GM20431 (cell line): ENCODE data around the gene TRMT112.
"Not testable (repeated sequence)": the region's sequence is repeated elsewhere in the genome, so short reads cannot be mapped to it uniquely, and the experiment has no call there.

Experiments used
- in situ Hi-C: fragments of 300-500 bp; cut with MseI, MboI; formaldehyde crosslinking; loops from one replicate; pipeline ENCODE4 v1.15.0; 2020; ENCODE audit warnings: low sequenced_read_pairs; ENCODE audit not compliant: unreplicated experiment

The TRMT112 gene

DNA sequence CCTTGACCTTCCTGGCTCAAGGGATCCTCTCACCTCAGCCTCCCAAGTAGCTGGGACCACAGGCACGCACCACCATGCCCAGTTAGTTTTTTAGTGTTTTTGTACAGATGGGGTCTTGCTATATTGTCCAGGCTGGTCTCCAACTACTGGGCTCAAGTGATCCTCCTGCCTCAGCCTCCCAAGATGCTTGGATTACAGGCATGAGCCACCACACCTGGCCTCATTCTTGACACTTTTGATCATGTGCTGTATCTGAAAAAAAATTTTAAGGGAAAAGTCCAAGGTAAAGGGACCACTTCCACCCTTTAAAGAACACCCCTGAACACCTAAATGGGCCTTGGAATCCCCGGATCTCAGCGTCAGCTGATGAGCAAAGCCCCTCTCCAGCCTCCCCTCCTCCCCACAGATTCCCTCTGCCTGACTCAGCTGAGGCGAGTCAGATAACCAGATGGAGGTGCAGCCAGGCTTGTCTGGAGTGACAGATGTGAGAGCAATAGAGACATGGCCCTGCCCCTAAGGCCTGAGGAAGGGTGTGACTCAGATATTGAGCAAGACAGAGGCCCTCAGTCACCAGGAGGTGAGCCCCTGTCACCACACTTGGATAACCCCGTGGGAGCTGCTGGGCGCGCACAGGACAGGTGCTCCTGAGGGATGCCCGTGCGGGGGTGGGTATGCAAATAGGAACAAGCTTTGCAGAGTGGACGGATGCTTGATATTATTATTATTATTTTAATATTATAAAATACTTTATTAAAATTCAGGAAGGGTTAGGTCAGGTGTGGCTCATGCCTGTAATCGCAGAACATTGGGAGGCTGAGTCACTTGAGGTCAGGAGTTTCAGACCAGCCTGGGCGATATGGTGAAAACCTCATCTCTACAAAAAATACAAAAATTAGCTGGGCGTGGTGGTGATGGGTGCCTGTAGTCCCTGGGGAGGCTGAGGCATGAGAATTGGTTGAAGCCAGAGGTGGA lies 17.7 kb upstream of the TRMT112 start:
- in situ Hi-C loops: no loop called here

DNA sequence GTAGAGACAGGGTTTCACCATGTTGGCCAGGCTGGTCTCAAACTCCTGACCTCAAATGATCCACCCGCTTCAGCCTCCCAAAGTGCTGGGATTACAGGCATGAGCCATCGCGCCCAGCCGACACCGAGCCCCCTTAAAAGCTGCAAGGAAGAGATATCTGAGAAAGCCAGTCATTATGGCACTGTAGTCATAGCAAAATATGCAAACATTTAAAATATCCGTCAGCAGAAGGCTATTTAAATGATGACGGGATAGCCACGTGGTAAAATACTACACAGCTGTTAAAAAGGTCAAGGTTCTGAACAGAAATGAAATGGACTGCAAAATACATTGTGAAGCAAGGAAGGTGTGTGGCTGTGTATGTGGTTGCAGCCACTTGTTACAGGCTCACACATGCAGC lies 16.2 kb upstream of the TRMT112 start:
- in situ Hi-C loops: no loop called here

DNA sequence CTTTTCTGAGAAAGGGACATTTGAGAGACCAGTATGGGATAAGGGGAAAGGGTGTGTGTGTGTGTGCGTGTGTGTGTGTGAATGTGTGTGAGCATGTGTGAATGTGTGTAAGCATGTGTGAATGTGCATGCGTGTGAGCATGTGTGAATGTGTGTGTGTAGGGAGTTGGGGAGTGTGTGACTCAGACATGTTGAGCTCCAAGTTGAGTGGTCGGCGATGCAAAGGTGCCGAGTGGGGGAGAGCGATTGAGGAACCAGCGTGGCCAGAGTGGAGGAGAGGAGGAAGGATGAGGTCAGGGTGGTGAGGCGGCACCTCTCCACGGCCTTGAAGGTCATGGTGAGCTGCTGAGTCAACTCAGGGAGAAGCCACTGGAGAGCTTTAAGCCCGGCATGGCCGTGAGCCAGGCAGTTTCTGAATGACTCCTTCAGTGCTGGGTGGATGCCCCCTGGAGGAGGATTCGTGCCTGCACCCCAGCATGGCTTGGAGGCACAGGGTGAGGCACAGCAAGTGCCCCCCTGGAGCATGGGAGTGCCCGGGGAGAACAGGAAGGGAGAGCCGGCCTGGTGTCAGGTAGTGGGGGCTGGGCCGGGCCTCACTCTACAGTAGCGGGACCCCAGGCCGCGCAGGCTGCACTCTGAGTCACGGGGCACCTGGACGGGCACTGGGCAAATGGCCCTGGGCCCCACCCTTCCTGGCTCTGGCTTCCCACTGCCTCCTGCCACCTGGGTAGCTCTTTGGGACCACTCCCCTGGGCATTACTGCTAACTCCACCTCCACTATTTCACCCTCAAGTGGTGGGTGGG lies 14.4 kb upstream of the TRMT112 start:
- in situ Hi-C loops: no loop called here

DNA sequence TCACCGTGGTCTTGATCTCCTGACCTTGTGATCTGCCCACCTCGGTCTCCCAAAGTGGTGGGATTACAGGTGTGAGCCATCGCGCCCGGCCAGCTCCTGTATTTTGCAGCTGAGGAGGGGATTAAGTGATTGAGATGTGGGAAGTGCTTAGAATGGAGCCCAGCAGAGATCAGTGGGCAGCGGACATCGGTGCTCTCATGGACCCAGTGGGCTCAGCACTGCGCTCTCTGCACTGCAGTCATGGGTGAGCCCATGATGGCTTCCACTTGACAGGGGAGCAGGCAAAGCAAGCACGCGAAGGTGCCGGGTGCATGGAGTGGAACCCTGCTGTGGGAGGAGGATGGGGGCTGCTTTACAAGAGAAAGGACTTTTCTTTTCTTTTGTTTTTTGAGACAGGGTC lies 13.5 kb upstream of the TRMT112 start:
- in situ Hi-C loops: no loop called here

DNA sequence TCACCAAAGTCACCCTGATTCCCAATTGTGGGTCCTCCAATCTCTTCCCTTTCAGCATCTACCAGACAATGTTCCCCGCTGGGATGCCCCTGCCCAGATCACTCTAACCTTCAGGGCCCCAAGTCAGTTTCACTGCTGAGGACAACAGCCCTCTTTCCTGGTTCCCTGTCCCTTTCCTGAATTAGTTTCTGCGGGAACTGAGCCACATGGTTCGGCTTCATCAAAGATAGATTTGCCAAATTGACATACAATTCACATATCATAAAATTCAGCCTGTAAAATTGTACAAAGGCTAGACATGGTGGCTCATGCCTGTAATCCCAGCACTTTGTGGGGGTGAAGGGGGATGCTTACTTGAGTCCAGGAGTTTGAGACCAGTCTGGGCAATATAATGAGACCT lies 10.6 kb upstream of the TRMT112 start:
- in situ Hi-C loops: no loop called here

DNA sequence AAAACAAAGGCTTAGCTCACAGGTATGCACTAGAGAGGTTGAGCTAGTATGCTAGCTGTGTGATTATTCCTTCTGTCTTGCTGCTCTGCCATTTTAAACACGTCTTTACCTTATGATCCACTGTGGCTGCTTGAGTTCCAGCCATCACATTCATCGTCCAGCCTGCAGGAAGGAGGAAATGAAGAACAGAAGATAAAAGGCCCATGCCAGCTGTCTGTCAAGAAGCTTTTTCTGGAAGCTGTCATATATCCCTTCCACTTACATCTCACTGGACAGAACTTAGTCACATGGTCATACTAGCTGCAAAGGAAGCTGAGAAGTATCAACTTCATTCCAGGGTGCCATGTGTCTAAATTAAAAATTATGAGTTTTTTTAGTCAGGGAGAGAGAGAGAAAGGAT lies 10.0 kb upstream of the TRMT112 start:
- in situ Hi-C loops: no loop called here

DNA sequence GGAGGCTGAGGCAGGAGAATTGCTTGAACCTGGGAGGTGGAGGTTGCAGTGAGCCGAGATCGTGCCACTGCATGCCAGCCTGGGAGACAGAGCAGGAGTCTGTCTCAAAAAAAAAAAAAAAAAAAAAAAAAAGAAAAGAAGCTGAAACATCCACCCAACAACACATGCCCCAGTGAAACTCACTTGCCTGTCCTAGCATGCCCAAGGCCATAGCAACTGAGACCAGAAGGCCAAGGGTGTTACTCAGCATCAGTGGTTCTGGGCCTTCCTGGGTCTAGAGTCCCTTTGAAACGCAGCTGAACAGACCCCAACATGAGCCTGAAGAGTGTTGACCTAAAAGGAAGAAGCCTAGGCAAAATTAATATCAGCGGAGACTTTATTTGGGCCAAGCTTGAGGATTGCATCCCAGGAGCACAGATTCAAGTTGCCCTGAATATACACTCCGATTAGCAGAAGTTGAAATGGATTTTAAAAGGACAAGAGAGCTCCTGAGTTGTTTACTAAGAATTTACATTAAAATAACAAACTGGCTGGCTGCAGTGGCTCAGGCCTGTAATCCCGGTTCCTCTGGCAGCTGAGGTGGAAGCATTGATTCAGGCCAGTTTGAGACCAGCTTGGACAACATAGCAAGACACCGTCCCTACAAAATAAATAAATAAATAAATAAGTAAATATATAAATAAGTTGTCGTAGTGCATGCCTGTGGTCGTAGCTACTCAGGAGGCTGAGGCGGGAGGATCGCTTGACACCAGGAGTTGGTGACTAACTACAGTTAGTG lies 7.5 kb upstream of the TRMT112 start:
- in situ Hi-C loops: no loop called here

DNA sequence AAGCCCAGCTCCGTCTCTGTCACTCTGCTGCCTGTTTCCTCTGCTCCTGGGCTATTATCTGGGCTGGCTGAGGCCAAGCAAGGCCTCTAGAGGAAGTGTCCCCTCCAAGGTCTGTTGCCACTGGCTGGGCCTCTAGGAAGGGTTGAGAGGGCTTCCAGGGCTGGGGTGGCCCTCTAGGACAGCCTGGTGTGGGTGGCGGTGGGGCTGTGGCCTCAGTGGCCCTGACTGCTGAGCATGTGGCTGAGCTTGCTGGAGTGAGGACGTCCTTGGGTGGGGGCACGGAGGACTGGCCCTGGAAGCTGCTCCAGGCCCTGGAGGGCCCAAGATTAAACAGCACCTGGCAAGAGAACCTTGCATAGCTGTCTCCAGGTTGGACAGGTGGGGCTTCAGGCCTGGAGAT lies 6.6 kb upstream of the TRMT112 start:
- in situ Hi-C loops: not testable (repeated sequence)

DNA sequence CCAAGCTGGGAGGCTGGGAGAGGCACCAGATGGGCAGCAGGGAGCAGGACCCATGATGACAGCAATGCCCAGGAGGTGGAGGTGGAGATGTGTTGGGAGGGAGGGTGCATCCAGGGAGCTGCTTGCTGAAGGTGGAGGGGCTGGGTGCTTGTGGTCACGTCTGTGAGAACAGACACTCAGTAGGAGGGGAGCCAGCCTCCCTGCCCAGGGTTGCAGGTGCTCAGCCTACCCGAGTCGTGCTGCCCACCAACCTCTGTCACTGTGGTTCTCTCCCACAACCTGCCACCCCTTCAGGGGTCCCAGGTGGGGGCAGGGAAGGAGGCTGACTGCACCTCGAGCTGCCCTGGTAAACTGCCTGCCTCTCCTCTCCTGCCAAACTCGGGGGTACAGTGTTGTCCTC lies 6.0 kb upstream of the TRMT112 start:
- in situ Hi-C loops: no loop called here

DNA sequence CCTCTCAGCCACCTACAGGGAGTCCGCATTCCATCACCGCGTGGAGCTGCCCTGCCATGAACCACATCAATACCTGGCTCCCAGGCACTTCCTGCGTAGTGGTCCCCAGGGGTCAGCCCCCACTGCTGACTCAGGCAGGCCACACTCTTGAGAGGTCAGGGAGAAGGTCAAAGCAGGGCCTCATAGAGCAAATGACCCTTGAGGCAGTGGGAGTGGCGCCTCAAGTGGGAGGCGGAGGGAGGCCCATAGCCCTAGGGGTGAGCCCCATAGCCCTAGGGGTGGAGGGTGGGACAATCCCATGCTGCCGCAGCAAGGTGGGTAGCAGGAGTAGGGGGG lies 5.5 kb upstream of the TRMT112 start:
- in situ Hi-C loops: no loop called here

DNA sequence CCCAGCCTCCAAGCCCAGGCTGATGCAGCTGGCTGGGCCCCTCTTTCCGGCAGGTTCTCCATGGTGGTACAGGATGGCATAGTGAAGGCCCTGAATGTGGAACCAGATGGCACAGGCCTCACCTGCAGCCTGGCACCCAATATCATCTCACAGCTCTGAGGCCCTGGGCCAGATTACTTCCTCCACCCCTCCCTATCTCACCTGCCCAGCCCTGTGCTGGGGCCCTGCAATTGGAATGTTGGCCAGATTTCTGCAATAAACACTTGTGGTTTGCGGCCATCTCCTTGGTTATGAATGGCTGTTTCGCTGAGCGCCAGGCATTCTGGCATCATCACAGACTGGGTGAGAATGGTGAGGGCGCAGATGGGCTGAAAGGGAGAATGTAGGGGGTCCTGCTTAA lies 4.2 kb upstream of the TRMT112 start:
- in situ Hi-C loops: no loop called here

DNA sequence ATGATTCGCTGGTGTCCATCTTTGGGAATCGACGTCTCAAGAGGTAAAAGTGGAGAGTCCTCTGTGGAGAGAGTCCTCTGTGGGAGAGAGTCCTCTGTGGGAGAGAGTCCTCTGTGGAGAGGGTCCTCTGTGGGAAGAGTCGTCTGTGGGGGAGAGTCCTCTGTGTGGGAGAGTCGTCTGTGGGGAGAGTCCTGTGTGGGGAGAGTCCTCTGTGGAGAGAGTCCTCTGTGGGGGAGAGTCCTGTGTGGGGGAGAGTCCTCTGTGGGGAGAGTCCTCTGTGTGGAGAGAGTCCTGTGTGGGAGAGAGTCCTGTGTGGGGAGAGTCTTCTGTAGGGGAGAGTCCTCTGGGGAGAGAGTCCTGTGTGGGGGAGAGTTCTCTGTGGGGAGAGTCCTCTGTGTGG lies 3.7 kb upstream of the TRMT112 start:
- in situ Hi-C loops: no loop called here

DNA sequence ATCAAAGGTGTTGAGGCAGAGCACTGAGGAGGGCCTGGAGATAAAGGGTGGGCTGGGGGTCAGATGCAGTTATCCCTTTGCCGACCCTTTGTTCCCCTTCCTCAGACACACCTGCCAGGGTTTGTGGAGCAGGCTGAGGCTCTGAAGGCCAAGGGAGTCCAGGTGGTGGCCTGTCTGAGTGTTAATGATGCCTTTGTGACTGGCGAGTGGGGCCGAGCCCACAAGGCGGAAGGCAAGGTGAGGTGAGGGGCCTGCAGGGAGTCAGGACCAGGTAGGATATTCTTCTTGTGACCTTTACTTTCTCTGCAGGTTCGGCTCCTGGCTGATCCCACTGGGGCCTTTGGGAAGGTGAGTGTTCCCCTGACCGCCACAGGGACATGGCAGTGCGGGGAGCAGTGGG lies 3.2 kb upstream of the TRMT112 start:
- in situ Hi-C loops: no loop called here

DNA sequence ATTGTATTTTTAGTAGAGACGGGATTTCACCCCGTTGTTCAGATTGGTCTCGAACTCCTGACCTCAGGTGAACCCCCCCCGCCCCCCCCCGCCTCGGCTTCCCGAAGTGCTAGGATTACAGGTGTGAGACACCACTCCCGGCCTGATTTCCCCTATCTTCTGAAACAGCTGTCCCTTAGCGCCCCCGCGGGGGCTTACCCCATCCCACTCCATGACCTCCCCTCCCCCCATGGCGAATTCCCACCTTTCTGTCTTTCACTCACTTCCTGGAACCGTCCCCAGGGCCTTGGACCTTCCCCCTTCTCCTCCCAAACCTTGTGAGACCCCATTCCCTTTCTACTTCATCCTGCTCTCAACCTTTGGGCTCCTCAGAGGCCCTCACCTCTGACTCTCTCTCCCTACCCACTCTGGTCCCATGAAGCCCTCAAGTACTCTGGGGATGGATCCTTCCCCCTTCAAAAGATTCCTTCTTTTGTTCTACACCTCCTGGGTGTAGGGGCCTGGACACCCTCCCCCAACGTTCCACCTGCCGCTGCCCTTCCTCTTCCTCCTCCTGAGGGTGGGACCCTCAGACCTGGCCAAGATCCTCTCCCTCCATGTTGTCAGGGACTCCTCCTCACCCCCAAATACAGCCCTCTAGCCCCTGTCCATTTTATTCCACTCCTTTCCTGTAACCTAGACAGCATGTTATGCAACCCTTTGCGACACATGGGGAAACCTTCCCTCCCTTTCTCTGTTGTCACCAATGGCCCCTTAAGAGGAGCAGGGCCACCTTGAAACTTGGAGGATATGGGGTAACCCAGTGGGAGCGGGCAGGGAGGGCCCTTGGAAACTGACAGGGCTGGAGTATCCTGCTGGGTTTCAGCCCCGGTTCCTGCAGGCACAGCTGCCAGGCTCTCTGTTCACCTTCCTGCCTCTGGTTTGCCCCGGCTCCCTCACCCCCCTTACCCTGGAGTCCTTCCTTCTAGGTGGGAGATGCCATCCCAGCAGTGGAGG lies 1.7 kb upstream of the TRMT112 start:
- in situ Hi-C loops: no loop called here

DNA sequence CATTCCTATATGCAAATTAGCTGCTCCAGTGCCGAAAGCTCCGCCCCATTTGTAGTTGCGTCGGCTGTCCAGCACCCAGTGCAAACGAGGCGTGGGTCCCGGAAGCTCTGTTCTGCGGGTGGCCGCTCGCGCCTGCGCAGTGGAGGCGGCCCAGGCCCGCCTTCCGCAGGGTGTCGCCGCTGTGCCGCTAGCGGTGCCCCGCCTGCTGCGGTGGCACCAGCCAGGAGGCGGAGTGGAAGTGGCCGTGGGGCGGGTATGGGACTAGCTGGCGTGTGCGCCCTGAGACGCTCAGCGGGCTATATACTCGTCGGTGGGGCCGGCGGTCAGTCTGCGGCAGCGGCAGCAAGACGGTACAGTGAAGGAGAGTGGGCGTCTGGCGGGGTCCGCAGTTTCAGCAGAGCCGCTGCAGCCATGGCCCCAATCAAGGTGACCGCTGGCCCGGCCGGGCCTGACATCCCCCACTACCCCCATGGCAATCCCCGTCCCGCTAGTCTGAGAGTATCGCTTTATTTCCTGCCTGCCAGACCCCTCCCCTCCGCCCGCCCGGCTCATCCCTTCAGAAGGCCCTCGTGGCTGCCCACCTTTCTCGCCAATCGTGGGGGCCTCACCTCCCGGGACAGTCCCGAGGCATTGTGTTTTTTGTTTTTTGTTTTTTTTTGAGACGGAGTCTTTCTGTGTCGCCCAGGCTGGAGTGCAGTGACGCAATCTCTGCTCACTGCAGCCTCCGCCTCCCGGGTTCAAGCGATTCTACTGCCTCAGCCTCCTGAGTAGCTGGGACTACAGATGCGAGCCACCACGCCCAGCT lies 804 bp upstream of the TRMT112 start, which contains the start of gene PRDX5:
PRDX5 (plus strand) TSS at position 161 of the 805 bp plus-strand sequence; CDS start at position 256, 95 bp downstream.
- in situ Hi-C loops: no loop called here

DNA sequence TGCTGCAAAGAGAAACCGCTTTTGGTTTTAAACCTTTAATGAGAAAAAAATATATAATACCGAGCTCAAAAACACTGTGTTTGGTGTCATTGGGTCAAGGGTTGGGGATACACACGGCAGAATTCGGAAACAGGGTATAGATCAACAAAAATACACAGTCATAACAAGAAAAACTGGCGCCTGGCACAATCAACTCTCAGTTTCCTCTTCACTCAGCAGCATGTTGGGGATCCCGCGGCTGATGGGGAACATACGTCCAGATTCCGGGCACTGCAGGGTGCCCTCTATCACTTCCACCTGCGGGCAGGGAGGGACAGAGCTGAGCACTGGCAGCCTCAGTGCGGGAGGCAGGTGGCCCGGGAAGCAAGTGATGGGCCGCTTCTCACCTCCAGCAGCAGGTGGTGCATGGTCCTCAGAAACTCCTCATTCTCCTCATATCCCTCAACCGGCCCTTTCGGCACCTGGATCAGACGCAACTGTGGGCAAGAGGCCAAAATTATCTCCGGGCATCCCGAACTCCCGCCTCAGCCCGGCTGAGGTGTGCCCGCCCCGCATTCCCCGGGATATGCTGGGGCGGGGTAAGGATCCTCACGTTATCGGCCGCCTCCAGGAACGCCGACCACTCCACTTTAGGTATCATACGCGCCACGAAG lies 561 bp downstream of the TRMT112 start:
- in situ Hi-C loops: no loop called here

DNA sequence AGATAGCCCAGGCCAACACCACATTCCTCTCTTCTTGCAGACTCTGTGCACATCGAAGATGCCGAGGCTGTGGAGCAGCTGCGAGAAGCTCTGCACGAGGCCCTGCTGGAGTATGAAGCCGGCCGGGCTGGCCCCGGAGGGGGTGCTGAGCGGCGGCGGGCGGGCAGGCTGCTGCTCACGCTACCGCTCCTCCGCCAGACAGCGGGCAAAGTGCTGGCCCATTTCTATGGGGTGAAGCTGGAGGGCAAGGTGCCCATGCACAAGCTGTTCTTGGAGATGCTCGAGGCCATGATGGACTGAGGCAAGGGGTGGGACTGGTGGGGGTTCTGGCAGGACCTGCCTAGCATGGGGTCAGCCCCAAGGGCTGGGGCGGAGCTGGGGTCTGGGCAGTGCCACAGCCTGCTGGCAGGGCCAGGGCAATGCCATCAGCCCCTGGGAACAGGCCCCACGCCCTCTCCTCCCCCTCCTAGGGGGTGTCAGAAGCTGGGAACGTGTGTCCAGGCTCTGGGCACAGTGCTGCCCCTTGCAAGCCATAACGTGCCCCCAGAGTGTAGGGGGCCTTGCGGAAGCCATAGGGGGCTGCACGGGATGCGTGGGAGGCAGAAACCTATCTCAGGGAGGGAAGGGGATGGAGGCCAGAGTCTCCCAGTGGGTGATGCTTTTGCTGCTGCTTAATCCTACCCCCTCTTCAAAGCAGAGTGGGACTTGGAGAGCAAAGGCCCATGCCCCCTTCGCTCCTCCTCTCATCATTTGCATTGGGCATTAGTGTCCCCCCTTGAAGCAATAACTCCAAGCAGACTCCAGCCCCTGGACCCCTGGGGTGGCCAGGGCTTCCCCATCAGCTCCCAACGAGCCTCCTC lies 1.5 kb downstream of the TRMT112 start:
- in situ Hi-C loops: not testable (repeated sequence)
